HCT116 (cell line): ENCODE data around the gene MRPL58. TPM values are rescaled to one million over a fixed set of nuclear protein-coding genes. Genes with fewer than 3 reads are reported as not detected.

Experiments used
- ATAC-seq: fragments of 200-7000 bp; cut with Tn5 transposase; 2 replicates; pipeline ENCODE4 v1.9.1; 2020; ENCODE audit warnings: mild to moderate bottlenecking, moderate library complexity
- BruUV-seq: library from RNA; stranded (reverse); fragments of 400-500 nt; replicated peaks from 2 replicates; lab custom pipeline; 2021; lab: Mats Ljungman, UMichigan
- CTCF ChIA-PET: fragments of 300-600 bp; sonication (Branson Sonifier 250); formaldehyde crosslinking; loops from one replicate; lab custom pipeline; 2021; ENCODE audit warnings: antibody characterized with exemption; lab: Charles Lee
- POLR2A ChIA-PET: fragments of 300-600, 350-600 bp; sonication (Branson Sonifier 250); formaldehyde crosslinking; loops from one replicate; lab custom pipeline; 2021; ENCODE audit warnings: antibody characterized with exemption; lab: Charles Lee
- RAD21 ChIA-PET, 2 experiments: fragments of 300-600 bp; sonication (Branson Sonifier 250); formaldehyde crosslinking; loops; one replicate each; lab custom pipeline; 2023; ENCODE audit warnings: low total read pairs in 2 of 2; ENCODE audit not compliant: uncharacterized antibody in 2 of 2, unreplicated experiment in 2 of 2, low non-redundant PET in 1 of 2; lab: Charles Lee
- DNase-seq: peaks from one replicate; pipeline ENCODE4 v3.0.0-alpha.2; 2010; ENCODE audit warnings: low read depth, low spot score
- H2AFZ ChIP-seq: fragments of 200-600 bp; shearing (Covaris generic), sonication (generic); 2 replicates; pipeline ENCODE4 v1.6.1; 2017; ENCODE audit warnings: low read depth, mixed run types, mixed read lengths, antibody characterized with exemption, low read length; ENCODE audit not compliant: poor library complexity, severe bottlenecking
- H3K27ac ChIP-seq: 2 replicates; pipeline ENCODE4 v1.5.1; 2012; ENCODE audit warnings: low read depth, low read length
- H3K27me3 ChIP-seq: fragments of 200-600 bp; sonication (generic); 2 replicates; pipeline ENCODE4 v1.6.1; 2016; ENCODE audit warnings: mixed run types, low read length, mixed read lengths; ENCODE audit not compliant: insufficient read depth
- H3K36me3 ChIP-seq, 2 experiments: fragments of 200-500 bp in 1 of 2; fragments of 200-600 bp in 1 of 2; sonication (Bioruptor generic) in 1 of 2; sonication (generic) in 1 of 2; 2 replicates each; pipeline versions ENCODE4 v1.5.1 to v1.6.1; 2014 to 2016; ENCODE audit warnings: low read length in 2 of 2, inconsistent platforms in 1 of 2, mixed read lengths in 1 of 2, mixed run types in 1 of 2; ENCODE audit not compliant: insufficient read depth in 2 of 2, control insufficient read depth in 1 of 2
- H3K4me1 ChIP-seq, 2 experiments: fragments of 200-600 bp in 1 of 2; sonication (generic) in 1 of 2; 2 replicates each; pipeline versions ENCODE4 v1.5.1 to v1.6.1; 2012 to 2017; ENCODE audit warnings: low read length in 2 of 2, inconsistent platforms in 1 of 2, mild to moderate bottlenecking in 1 of 2, mixed read lengths in 1 of 2, mixed run types in 1 of 2, moderate library complexity in 1 of 2; ENCODE audit not compliant: insufficient read depth in 2 of 2, control insufficient read depth in 1 of 2
- H3K4me2 ChIP-seq: fragments of 200-600 bp; sonication (generic); 2 replicates; pipeline ENCODE4 v1.6.1; 2017; ENCODE audit warnings: mixed run types, low read length, mixed read lengths
- H3K4me3 ChIP-seq, 2 experiments: fragments of 200-600 bp in 1 of 2; sonication (generic) in 1 of 2; replicated peaks in 1 of 2; 2 replicates each; pipeline ENCODE4 v1.5.1; 2011 to 2016; ENCODE audit warnings: low read length in 2 of 2, control low read depth in 1 of 2, low read depth in 1 of 2, mild to moderate bottlenecking in 1 of 2, mixed read lengths in 1 of 2, mixed run types in 1 of 2
- H3K79me2 ChIP-seq: fragments of 200-600 bp; sonication (generic); 2 replicates; pipeline ENCODE4 v1.6.1; 2017; ENCODE audit warnings: mild to moderate bottlenecking, mixed run types, low read length, moderate library complexity, mixed read lengths; ENCODE audit not compliant: insufficient read depth
- H3K9ac ChIP-seq: fragments of 200-600 bp; sonication (generic); 2 replicates; pipeline ENCODE4 v1.6.1; 2016; ENCODE audit warnings: low read length, mixed read lengths
- H3K9me2 ChIP-seq: fragments of 200-600 bp; sonication (generic), shearing (Covaris generic); 2 replicates; pipeline ENCODE4 v1.6.1; 2017; ENCODE audit warnings: mixed run types, mild to moderate bottlenecking, moderate library complexity; ENCODE audit not compliant: insufficient read depth
- H3K9me3 ChIP-seq, 2 experiments: fragments of 200-500 bp in 1 of 2; fragments of 200-600 bp in 1 of 2; sonication (Bioruptor generic) in 1 of 2; sonication (generic) in 1 of 2; 2 replicates each; pipeline ENCODE4 v1.6.1; 2014 to 2017; ENCODE audit warnings: low read length in 2 of 2, mixed read lengths in 2 of 2, inconsistent platforms in 1 of 2, low read depth in 1 of 2, mild to moderate bottlenecking in 1 of 2, mixed run types in 1 of 2, moderate library complexity in 1 of 2; ENCODE audit not compliant: control insufficient read depth in 1 of 2, insufficient read depth in 1 of 2
- H4K20me1 ChIP-seq: fragments of 200-600 bp; sonication (generic), shearing (Covaris generic); 2 replicates; pipeline ENCODE4 v1.6.1; 2017; ENCODE audit warnings: mixed run types, mild to moderate bottlenecking, moderate library complexity; ENCODE audit not compliant: insufficient read depth
- ATF3 ChIP-seq: IDR thresholded peaks from 2 replicates; pipeline ENCODE4 v1.6.1; 2012
- CBX3 ChIP-seq: IDR thresholded peaks from 2 replicates; pipeline ENCODE4 v1.6.1; 2012; ENCODE audit warnings: low read depth
- CEBPB ChIP-seq: IDR thresholded peaks from 2 replicates; pipeline ENCODE4 v1.6.1; 2012; ENCODE audit warnings: low read depth
- CTCF ChIP-seq, 3 experiments: fragments of 200-600 bp in 1 of 3; sonication (generic) in 1 of 3; IDR thresholded peaks in 2 of 3; conservative IDR thresholded peaks in 1 of 3; 2 replicates each; pipeline ENCODE4 v1.5.1; 2012 to 2017; ENCODE audit warnings: low read depth in 2 of 3, low read length in 2 of 3, antibody characterized with exemption in 1 of 3, borderline replicate concordance in 1 of 3, control low read depth in 1 of 3, mild to moderate bottlenecking in 1 of 3, mixed read lengths in 1 of 3, mixed run types in 1 of 3, moderate library complexity in 1 of 3; ENCODE audit not compliant: insufficient read depth in 1 of 3
- EGR1 ChIP-seq: IDR thresholded peaks from 2 replicates; pipeline ENCODE4 v1.6.1; 2012; ENCODE audit warnings: low read depth
- EZH2 ChIP-seq: fragments of 200-600 bp; sonication (generic); IDR thresholded peaks from 2 replicates; pipeline ENCODE4 v1.6.1; 2017; ENCODE audit warnings: antibody characterized with exemption, mixed run types
- EZH2phosphoT487 ChIP-seq: fragments of 200-600 bp; IDR thresholded peaks from 2 replicates; pipeline ENCODE4 v1.6.1; 2018; ENCODE audit warnings: antibody characterized with exemption, borderline replicate concordance
- FOSL1 ChIP-seq: IDR thresholded peaks from 2 replicates; pipeline ENCODE4 v1.6.1; 2012; ENCODE audit warnings: low read depth
- JUND ChIP-seq: IDR thresholded peaks from 2 replicates; pipeline ENCODE4 v1.6.1; 2012
- MAX ChIP-seq: IDR thresholded peaks from 2 replicates; pipeline ENCODE4 v1.6.1; 2012
- POLR2A ChIP-seq: IDR thresholded peaks from 2 replicates; pipeline ENCODE4 v1.7.0; 2011; ENCODE audit warnings: borderline replicate concordance; ENCODE audit not compliant: insufficient read depth, insufficient read length; ENCODE audit errors: extremely low read depth
- POLR2AphosphoS5 ChIP-seq: IDR thresholded peaks from 2 replicates; pipeline ENCODE4 v1.6.1; 2011; ENCODE audit warnings: mild to moderate bottlenecking, low read depth, low read length, moderate library complexity
- RAD21 ChIP-seq: IDR thresholded peaks from 2 replicates; pipeline ENCODE4 v1.6.1; 2012; ENCODE audit warnings: low read depth, mild to moderate bottlenecking
- SP1 ChIP-seq: IDR thresholded peaks from 2 replicates; pipeline ENCODE4 v1.6.1; 2012; ENCODE audit warnings: low read depth
- SRF ChIP-seq: IDR thresholded peaks from 2 replicates; pipeline ENCODE4 v1.6.1; 2012; ENCODE audit warnings: low read depth
- TCF7L2 ChIP-seq: IDR thresholded peaks from 2 replicates; pipeline ENCODE4 v1.7.0; 2011; ENCODE audit warnings: borderline replicate concordance, inconsistent platforms; ENCODE audit not compliant: insufficient read depth, insufficient read length; ENCODE audit errors: extremely low read depth
- ZBTB33 ChIP-seq: IDR thresholded peaks from 2 replicates; pipeline ENCODE4 v1.6.1; 2011; ENCODE audit warnings: mild to moderate bottlenecking, low read length, moderate library complexity; ENCODE audit not compliant: insufficient replicate concordance; ENCODE audit errors: extremely low read depth
- ZFX ChIP-seq: fragments of 450-650 bp; IDR thresholded peaks from 2 replicates; pipeline ENCODE4 v1.6.1; 2017
- ZNF274 ChIP-seq: fragments of 200-500 bp; sonication (Bioruptor generic); IDR thresholded peaks from 2 replicates; pipeline ENCODE4 v1.6.1; 2014; ENCODE audit warnings: mild to moderate bottlenecking, low read depth, low read length, inconsistent platforms
- intact Hi-C: fragments of 100-400 bp; cut with micrococcal nuclease; formaldehyde crosslinking; loops from 2 replicates; pipeline ENCODE4 v1.10.0; 2022
- total RNA-seq: library from RNA; stranded (reverse); gene quantifications from one replicate; pipeline ENCODE4 v1.2.1, GENCODE V29; 2021; ENCODE audit not compliant: unreplicated experiment

MRPL58 gene
- total RNA-seq, 1 experiment from 2014 or later: 80.5 TPM

GRCh38 chr17:74978240-74978639 lies 34.2 kb upstream of the MRPL58 start:
- peaks cover 5 to 21% of the 10 kb centered on the region in 2 experiments for H3K4me1 ChIP-seq
- H3K79me2 ChIP-seq: no peaks in the 10 kb centered on the region
- H2AFZ ChIP-seq: no peak overlapping the region
- TF ChIP-seq ZBTB33 (no peak), POLR2A (no peak), CTCF (IDR thresholded peaks at IDR 0.05 in 2 of 3, conservative IDR thresholded peaks at IDR 0.05 in 1 of 3; ENCODE audit: borderline replicate concordance in 1 of 3, insufficient read depth in 1 of 3, low read depth in 2 of 3, low read length in 2 of 3) (no peak), TCF7L2 (no peak), EZH2phosphoT487 (no peak), CEBPB (no peak), FOSL1 (no peak), EGR1 (no peak), ATF3 (no peak), RAD21 (no peak), ZNF274 (no peak), SP1 (no peak), MAX (no peak), EZH2 (no peak), SRF (no peak), POLR2AphosphoS5 (no peak), CBX3 (no peak), JUND (no peak), ZFX (no peak)
- H3K9ac ChIP-seq: no peak overlapping the region
- DNase-seq (no peak), ATAC-seq (no peak)
- no peaks in the 10 kb centered on the region for H3K36me3 ChIP-seq
- no peaks in the 10 kb centered on the region for H3K27me3 ChIP-seq
- BruUV-seq: no TSS peak
- H3K9me3 ChIP-seq: no peaks in the 10 kb centered on the region
- H3K9me2 ChIP-seq: no peaks in the 10 kb centered on the region
- no peaks in the 10 kb centered on the region for H4K20me1 ChIP-seq
- no peak overlapping the region for H3K4me2 ChIP-seq
- POLR2A ChIA-PET: no interaction called here
- no peak overlapping the region for H3K4me3 ChIP-seq
- intact Hi-C loops: no loop called here
- CTCF ChIA-PET: no interaction called here
- RAD21 ChIA-PET: no interaction called here
- H3K27ac ChIP-seq: no peak overlapping the region
